OCI-LY1 (cell line): ENCODE results near the gene MSMP.

Source experiments
- H2AFZ ChIP-seq: fragments of 200-600 bp; sonication (generic), shearing (Covaris generic); 2 replicates; pipeline ENCODE4 v1.6.0; 2014; ENCODE audit warnings: antibody characterized with exemption, mild to moderate bottlenecking, low read length
- H3F3A ChIP-seq: fragments of 200-600 bp; sonication (generic), shearing (Covaris generic); 2 replicates; pipeline ENCODE4 v1.6.0; 2014; ENCODE audit warnings: mild to moderate bottlenecking, antibody characterized with exemption, low read length, moderate library complexity; ENCODE audit not compliant: insufficient read depth
- H3K27ac ChIP-seq: fragments of 200-600 bp; sonication (generic); 2 replicates; pipeline ENCODE4 v1.5.1; 2014; ENCODE audit warnings: low read length, mixed run types, mild to moderate bottlenecking, low read depth; ENCODE audit not compliant: poor library complexity, severe bottlenecking
- H3K27me3 ChIP-seq: fragments of 200-600 bp; sonication (generic); 2 replicates; pipeline ENCODE4 v1.6.0; 2014; ENCODE audit warnings: antibody characterized with exemption, mild to moderate bottlenecking, low read length, moderate library complexity; ENCODE audit not compliant: insufficient read depth
- H3K36me3 ChIP-seq: fragments of 200-600 bp; sonication (generic); 2 replicates; pipeline ENCODE4 v1.6.1; 2014; ENCODE audit warnings: mild to moderate bottlenecking, antibody characterized with exemption, low read length, moderate library complexity, mixed read lengths; ENCODE audit not compliant: insufficient read depth
- H3K4me1 ChIP-seq: fragments of 200-600 bp; sonication (generic); 2 replicates; pipeline ENCODE4 v1.5.1; 2014; ENCODE audit warnings: mild to moderate bottlenecking, low read length, moderate library complexity; ENCODE audit not compliant: insufficient read depth, severe bottlenecking
- H3K4me2 ChIP-seq: fragments of 200-600 bp; sonication (generic), shearing (Covaris generic); 2 replicates; pipeline ENCODE4 v1.6.1; 2014; ENCODE audit warnings: low read length
- H3K4me3 ChIP-seq: fragments of 200-600 bp; sonication (generic); 2 replicates; pipeline ENCODE4 v1.5.1; 2014; ENCODE audit warnings: low read length, low read depth, mild to moderate bottlenecking, mixed read lengths; ENCODE audit not compliant: poor library complexity, severe bottlenecking
- H3K79me2 ChIP-seq: fragments of 200-600 bp; shearing (Covaris generic); 2 replicates; pipeline ENCODE4 v1.6.1; 2016; ENCODE audit warnings: mixed run types, low read length, mixed read lengths; ENCODE audit not compliant: insufficient read depth
- H3K9ac ChIP-seq: fragments of 200-600 bp; sonication (generic), shearing (Covaris generic); 2 replicates; pipeline ENCODE4 v1.6.1; 2014; ENCODE audit warnings: mild to moderate bottlenecking, low read length, mixed read lengths
- H3K9me2 ChIP-seq: fragments of 200-600 bp; sonication (generic), shearing (Covaris generic); 2 replicates; pipeline ENCODE4 v1.6.1; 2014; ENCODE audit warnings: low read depth, mild to moderate bottlenecking, low read length, mixed read lengths
- H3K9me3 ChIP-seq: fragments of 200-600 bp; shearing (Covaris generic); 2 replicates; pipeline ENCODE4 v1.6.1; 2014; ENCODE audit warnings: low read length, mixed read lengths
- H4K20me1 ChIP-seq: fragments of 200-600 bp; sonication (generic), shearing (Covaris generic); 2 replicates; pipeline ENCODE4 v1.6.0; 2016; ENCODE audit warnings: mild to moderate bottlenecking, low read length; ENCODE audit not compliant: insufficient read depth
- CTCF ChIP-seq: fragments of 200-600 bp; sonication (generic), shearing (Covaris generic); IDR thresholded peaks from 2 replicates; pipeline ENCODE4 v1.5.1; 2017; ENCODE audit warnings: mild to moderate bottlenecking, antibody characterized with exemption, low read length, moderate library complexity, mixed read lengths
- EZH2 ChIP-seq: fragments of 200-600 bp; sonication (generic), shearing (Covaris generic); IDR thresholded peaks from 2 replicates; pipeline ENCODE4 v1.8.0; 2017; ENCODE audit warnings: borderline replicate concordance, mixed run types, mild to moderate bottlenecking, antibody characterized with exemption, low read length, moderate library complexity, mixed read lengths

MSMP gene

GRCh38 chr9:35798658-35799374, 44.7 kb upstream of the MSMP start:
- H4K20me1 ChIP-seq: no peaks in the 10 kb centered on the region
- H3K4me3 ChIP-seq: no peak overlapping the region
- no peaks in the 10 kb centered on the region for H3K9me2 ChIP-seq
- no peak for TF ChIP-seq EZH2
- no peak for TF ChIP-seq CTCF
- no peaks in the 10 kb centered on the region for H3K9me3 ChIP-seq
- H3K79me2 ChIP-seq: no peaks in the 10 kb centered on the region
- no peak overlapping the region for H3K27ac ChIP-seq
- no peaks in the 10 kb centered on the region for H3F3A ChIP-seq
- H3K4me2 ChIP-seq: no peak overlapping the region
- H3K4me1 ChIP-seq: no peaks in the 10 kb centered on the region
- H2AFZ ChIP-seq: no peak overlapping the region
- no peak overlapping the region for H3K9ac ChIP-seq
- H3K36me3 ChIP-seq: peaks cover 7% of the 10 kb centered on the region; the same call in 1 of the 2 replicates
- H3K27me3 ChIP-seq: no peaks in the 10 kb centered on the region

DNA sequence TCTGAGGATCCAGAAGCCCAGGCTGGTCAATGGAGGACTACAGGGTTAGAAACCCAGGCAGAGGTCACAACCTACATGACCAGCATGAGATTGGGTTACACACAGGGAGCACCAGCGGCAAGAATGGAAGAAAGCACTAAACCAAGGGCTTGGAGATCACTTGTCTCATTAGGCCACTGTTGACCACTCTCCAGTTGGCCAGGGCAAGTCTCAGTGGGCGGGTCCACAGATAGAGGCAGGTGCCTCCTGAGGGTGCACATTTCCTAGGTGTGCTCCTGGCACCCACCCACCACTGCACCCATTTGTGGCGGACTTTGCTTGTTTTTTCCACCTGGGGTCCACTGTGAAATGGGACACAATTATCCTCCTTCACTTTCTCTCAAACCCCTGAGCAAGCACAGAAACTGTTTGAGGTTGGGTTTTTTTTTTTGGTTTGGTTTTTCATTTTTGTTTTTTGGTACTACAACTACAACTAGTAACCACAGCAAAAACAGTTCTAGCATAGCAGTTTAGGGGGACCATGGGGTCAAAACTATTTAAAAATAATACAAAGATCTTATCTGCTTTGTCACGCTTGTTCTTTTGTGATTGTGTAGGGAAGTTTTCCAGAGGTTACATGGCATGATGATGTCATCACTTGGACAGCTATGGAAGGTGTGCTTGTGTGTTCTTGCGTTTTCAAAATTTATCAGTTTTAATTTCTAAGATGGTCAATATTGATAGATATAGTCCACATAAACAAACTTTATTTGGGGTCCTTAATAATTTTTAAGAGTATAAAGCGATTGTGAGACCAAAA, 43.4 kb upstream of the MSMP start:
- no peaks in the 10 kb centered on the region for H3K79me2 ChIP-seq
- no peak overlapping the region for H3K4me2 ChIP-seq
- no peak overlapping the region for H3K9ac ChIP-seq
- H4K20me1 ChIP-seq: no peaks in the 10 kb centered on the region
- no peaks in the 10 kb centered on the region for H3K9me3 ChIP-seq
- no peak overlapping the region for H3K4me3 ChIP-seq
- peaks cover 6% of the 10 kb centered on the region; the same call in 1 of the 2 replicates for H3K36me3 ChIP-seq
- H2AFZ ChIP-seq: no peak overlapping the region
- no peaks in the 10 kb centered on the region for H3K9me2 ChIP-seq
- no peaks in the 10 kb centered on the region for H3K27me3 ChIP-seq
- H3K27ac ChIP-seq: no peak overlapping the region
- TF ChIP-seq EZH2 (no peak), CTCF (no peak)
- no peaks in the 10 kb centered on the region for H3F3A ChIP-seq
- H3K4me1 ChIP-seq: no peaks in the 10 kb centered on the region

DNA sequence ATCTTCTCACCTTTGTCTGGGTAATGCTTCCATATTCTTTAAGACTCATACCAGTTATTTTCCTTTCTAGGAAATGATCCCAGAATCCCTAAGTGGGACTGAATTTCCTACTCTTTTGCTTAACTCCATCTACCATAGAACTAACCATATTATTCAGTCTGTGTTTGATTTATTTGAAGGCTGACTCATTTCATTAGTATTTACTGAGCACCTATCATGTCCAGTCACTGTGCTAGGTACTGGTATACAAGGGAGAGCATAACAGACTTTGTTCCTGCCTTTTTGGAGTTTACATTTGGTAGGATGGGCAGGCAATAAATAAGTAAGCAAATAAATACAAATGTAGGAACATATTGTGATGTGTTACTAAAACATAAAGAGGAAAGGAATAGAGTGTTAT, 41.6 kb upstream of the MSMP start:
- Histone ChIP-seq H3F3A (no peaks in the 10 kb centered on the region), H3K9me2 (no peaks in the 10 kb centered on the region), H2AFZ (no peak overlapping the region), H4K20me1 (no peaks in the 10 kb centered on the region), H3K27me3 (no peaks in the 10 kb centered on the region), H3K4me2 (no peak overlapping the region), H3K9me3 (no peaks in the 10 kb centered on the region), H3K4me1 (no peaks in the 10 kb centered on the region), H3K9ac (no peak overlapping the region), H3K36me3 (peaks cover 1% of the 10 kb centered on the region; the same call in 1 of the 2 replicates), H3K4me3 (no peak overlapping the region), H3K79me2 (no peaks in the 10 kb centered on the region), H3K27ac (no peak overlapping the region)
- no peak for TF ChIP-seq CTCF
- TF ChIP-seq EZH2: no peak
